SH-SY5Y (cell line): ENCODE data around the gene NR2F1-AS1.

ENCODE experiments used
- GATA2 ChIP-seq: IDR thresholded peaks from 2 replicates; pipeline ENCODE4 v1.6.1; 2011; ENCODE audit warnings: mild to moderate bottlenecking, low read depth, low read length
- GATA3 ChIP-seq: IDR thresholded peaks from 2 replicates; pipeline ENCODE4 v1.6.1; 2011; ENCODE audit warnings: low read depth, mild to moderate bottlenecking, low read length, moderate library complexity

DNA sequence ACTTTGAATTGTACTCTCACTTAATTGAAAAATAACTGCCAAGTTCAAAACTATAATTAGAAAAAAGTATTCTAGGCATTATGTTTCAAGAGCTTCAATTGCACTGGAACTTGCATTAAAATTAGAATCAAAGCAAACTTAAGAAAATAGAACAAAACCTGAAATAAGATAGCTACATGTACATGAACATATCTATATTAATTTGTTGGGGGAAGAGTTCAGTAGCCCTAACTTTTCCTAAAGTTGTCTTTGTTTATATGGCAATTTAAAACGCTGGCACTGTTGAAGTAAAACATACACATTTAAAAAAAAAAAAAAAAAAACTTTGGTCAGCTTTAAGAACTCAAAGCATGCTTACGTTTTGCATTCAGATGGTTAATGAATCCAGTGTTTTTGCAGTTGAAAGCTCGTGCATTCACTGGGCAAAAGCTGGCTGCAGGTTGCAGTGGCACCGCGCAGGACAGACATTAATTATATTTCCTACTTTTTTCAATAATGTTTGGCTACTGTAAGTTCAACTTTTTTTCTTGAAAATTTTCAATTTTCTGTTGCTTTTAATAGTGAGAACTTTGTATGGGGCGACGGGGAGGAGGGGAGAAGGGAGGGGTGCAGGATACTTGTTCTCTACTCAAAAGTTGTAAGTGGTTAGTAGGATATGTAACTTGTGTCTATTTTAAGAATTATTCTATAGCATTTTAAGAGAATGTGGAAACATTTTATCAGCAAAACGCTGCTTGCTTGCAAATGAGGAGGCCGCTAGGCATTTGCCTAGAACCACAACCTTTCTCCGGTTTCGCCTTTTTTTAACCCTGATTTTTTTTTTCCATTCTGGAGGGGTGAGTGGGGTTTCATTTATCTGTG lies 5.9 kb upstream of the NR2F1-AS1 start:
- TF ChIP-seq GATA2: no peak
- no peak for TF ChIP-seq GATA3
